Spleen (tissue), 11 donors: ENCODE measurements around the gene AIF1L. TPM values are rescaled to one million over a fixed set of nuclear protein-coding genes. Genes with fewer than 3 reads are reported as not detected.

ENCODE experiments used
- DNase-seq: peaks from one replicate; pipeline ENCODE4 v3.0.0-alpha.2; 2020
- H3K27ac ChIP-seq, 8 donors: fragments of 200-600 bp; sonication (generic) in 7 of 8; 1 replicate in 4 of 8; 2 replicates in 4 of 8; pipeline versions ENCODE4 v1.5.0 to v1.8.0; 2016 to 2021; ENCODE audit warnings: inconsistent platforms in 4 of 8, mild to moderate bottlenecking in 4 of 8, moderate library complexity in 1 of 8
- H3K27me3 ChIP-seq, 7 donors: fragments of 200-600 bp; sonication (generic) in 6 of 7; replicated peaks in 1 of 7; 1 replicate in 4 of 7; 2 replicates in 3 of 7; pipeline versions ENCODE4 v1.5.0 to v1.8.0; 2016 to 2021; ENCODE audit warnings: inconsistent platforms in 3 of 7, mild to moderate bottlenecking in 1 of 7
- H3K36me3 ChIP-seq, 6 donors: fragments of 200-600 bp; sonication (generic) in 5 of 6; 1 replicate in 4 of 6; 2 replicates in 2 of 6; pipeline versions ENCODE4 v1.5.0 to v1.8.0; 2016 to 2021; ENCODE audit warnings: inconsistent platforms in 2 of 6
- H3K4me1 ChIP-seq, 6 donors: fragments of 200-600 bp; sonication (generic) in 5 of 6; 1 replicate in 3 of 6; 2 replicates in 3 of 6; pipeline versions ENCODE4 v1.5.0 to v1.8.0; 2016 to 2021; ENCODE audit warnings: inconsistent platforms in 3 of 6
- H3K4me3 ChIP-seq, 8 donors: fragments of 200-600 bp; sonication (generic) in 7 of 8; 1 replicate in 4 of 8; 2 replicates in 4 of 8; pipeline versions ENCODE4 v1.5.0 to v1.8.0; 2016 to 2021; ENCODE audit warnings: inconsistent platforms in 4 of 8, mild to moderate bottlenecking in 4 of 8, moderate library complexity in 2 of 8
- H3K9me3 ChIP-seq, 8 donors: fragments of 200-600 bp; sonication (generic) in 7 of 8; 1 replicate in 4 of 8; 2 replicates in 4 of 8; pipeline versions ENCODE4 v1.5.0 to v1.8.0; 2016 to 2021; ENCODE audit warnings: inconsistent platforms in 4 of 8
- POLR2A ChIP-seq, 3 donors: fragments of 450-650 bp; IDR thresholded peaks; one replicate each; pipeline ENCODE4 v1.5.1; 2017; ENCODE audit warnings: antibody characterized with exemption in 3 of 3, mild to moderate bottlenecking in 1 of 3
- POLR2AphosphoS5 ChIP-seq, 3 donors: sonication (generic); formaldehyde crosslinking; IDR thresholded peaks; one replicate each; pipeline ENCODE4 v1.5.1; 2017; ENCODE audit warnings: antibody characterized with exemption in 3 of 3
- WGBS, 5 donors: extraction: QIAGEN DNeasy Blood & Tissue Kit in 3 of 5; methylation state at CpG; one replicate each; pipeline versions ENCODE4 v1.1.5 to v1.1.7; 2013 to 2018; 5-methylcytosine and 5-hydroxymethylcytosine counted together
- intact Hi-C: fragments of 100-400 bp; cut with DNase I; formaldehyde crosslinking; loops from one replicate; pipeline ENCODE4 v1.15.0; 2023; ENCODE audit warnings: low total_unique reads
- polyA plus RNA-seq, 3 donors: library from polyadenylated mRNA; stranded (reverse); fragments of 200-250 nt; gene quantifications; one replicate each; pipeline ENCODE4 v1.2.1, GENCODE V29; 2013
- total RNA-seq, 7 donors: library from RNA; depleted of rRNA in 3 of 7; stranded (reverse); fragments of >200 nt in 3 of 7; fragmentation: NEBNext Ultra II Directional in 4 of 7; extraction: Animal tissue kit (Norgen Biotek cat#: 25700) in 4 of 7; gene quantifications; one replicate each; pipeline versions ENCODE4 v1.1.0 to v1.2.1, GENCODE V29; 2016 to 2021
- TF ChIP-seq, protein P1 (sequence below), 11 experiments: fragments of 200-600 bp in 7 of 11; fragments of 450-650 bp in 4 of 11; sonication (generic) in 4 of 11; IDR thresholded peaks in 8 of 11; conservative IDR thresholded peaks in 3 of 11; 1 replicate in 7 of 11; 2 replicates in 4 of 11; pipeline versions ENCODE4 v1.4.0 to v1.8.0; 2016 to 2021; ENCODE audit warnings: antibody characterized with exemption in 11 of 11, inconsistent platforms in 4 of 11, mild to moderate bottlenecking in 1 of 11
- donor health status: healthy with polysubstance abuse.
- donor health status: DM: no; HTN: no; CAD: no; lungs with moderate emphysema.
- donor health status: DM: no; HTN: no; CAD: no.
- donor health status: Bipolar disorder and iron deficiency.
- donor health status: healthy.
- donor health status: DM: no; HTN: no; CAD: no.
- donor health status: DM: yes; HTN: yes; CAD: no.

The AIF1L gene
- total and polyA plus RNA-seq, 10 donors: 47.4 to 596 (median 240) TPM

- TF ChIP-seq, protein P1, sequence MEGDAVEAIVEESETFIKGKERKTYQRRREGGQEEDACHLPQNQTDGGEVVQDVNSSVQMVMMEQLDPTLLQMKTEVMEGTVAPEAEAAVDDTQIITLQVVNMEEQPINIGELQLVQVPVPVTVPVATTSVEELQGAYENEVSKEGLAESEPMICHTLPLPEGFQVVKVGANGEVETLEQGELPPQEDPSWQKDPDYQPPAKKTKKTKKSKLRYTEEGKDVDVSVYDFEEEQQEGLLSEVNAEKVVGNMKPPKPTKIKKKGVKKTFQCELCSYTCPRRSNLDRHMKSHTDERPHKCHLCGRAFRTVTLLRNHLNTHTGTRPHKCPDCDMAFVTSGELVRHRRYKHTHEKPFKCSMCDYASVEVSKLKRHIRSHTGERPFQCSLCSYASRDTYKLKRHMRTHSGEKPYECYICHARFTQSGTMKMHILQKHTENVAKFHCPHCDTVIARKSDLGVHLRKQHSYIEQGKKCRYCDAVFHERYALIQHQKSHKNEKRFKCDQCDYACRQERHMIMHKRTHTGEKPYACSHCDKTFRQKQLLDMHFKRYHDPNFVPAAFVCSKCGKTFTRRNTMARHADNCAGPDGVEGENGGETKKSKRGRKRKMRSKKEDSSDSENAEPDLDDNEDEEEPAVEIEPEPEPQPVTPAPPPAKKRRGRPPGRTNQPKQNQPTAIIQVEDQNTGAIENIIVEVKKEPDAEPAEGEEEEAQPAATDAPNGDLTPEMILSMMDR (IDR thresholded peaks at IDR 0.05 in 8 of 11, conservative IDR thresholded peaks at IDR 0.05 in 3 of 11): no peak
- no peak for TF ChIP-seq POLR2A (IDR thresholded peaks at IDR 0.05)
- TF ChIP-seq POLR2AphosphoS5 (IDR thresholded peaks at IDR 0.05): no peak
- no peak for DNase-seq
- intact Hi-C loops: loop anchor here (10.0 kb wide), 1 partner anchor 274 kb away; no protein-coding TSS in a partner anchor
- no peaks in the 10 kb centered on the region for H3K27me3 ChIP-seq
- H3K36me3 ChIP-seq: peaks cover 0 to 6% (median 0%) of the 10 kb centered on the region in 6 donors
- no peaks in the 10 kb centered on the region for H3K9me3 ChIP-seq
- no peak overlapping the region for H3K4me3 ChIP-seq
- peaks cover 0 to 16% (median 1%) of the 10 kb centered on the region in 6 donors for H3K4me1 ChIP-seq
- WGBS, 5 donors: 69 to 92% (median 78%) methylated on average over 12 to 21 of the region's 21 CpGs
- peak overlapping the region in 1 of 8 donors; percentile 27 for H3K27ac ChIP-seq
Observed at GRCh38 chr9:131060900-131061630, 35.3 kb upstream of the AIF1L start.

DNA sequence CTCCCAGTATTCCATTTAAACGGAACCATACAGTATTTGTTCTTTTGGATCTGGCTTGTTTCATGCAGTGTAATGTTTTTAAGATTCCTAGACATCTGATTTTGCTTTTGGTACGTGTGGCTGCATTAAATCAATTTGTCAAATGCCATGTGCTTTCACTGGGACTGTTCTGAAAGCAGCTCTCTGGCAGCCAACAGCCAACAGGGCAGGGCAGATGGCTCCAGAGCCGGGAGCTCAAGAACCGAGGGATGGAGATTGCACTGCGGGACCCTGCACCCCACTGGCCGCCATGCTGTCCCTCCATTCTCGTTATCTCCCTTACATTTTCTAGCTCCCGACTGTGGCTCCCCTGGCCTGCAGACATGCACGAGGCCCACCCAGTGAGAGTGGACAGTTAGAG lies 33.4 kb upstream of the AIF1L start:
- no peak overlapping the region for H3K4me3 ChIP-seq
- H3K36me3 ChIP-seq: peaks cover 0 to 15% (median 0%) of the 10 kb centered on the region in 6 donors
- peaks cover 0 to 9% (median 0%) of the 10 kb centered on the region in 6 donors for H3K4me1 ChIP-seq
- intact Hi-C loops: loop anchor here (10.0 kb wide), 1 partner anchor 272 kb away; no protein-coding TSS in a partner anchor
- no peaks in the 10 kb centered on the region for H3K9me3 ChIP-seq
- TF ChIP-seq, protein P1 (IDR thresholded peaks at IDR 0.05 in 8 of 11, conservative IDR thresholded peaks at IDR 0.05 in 3 of 11): no peak
- TF ChIP-seq POLR2A (IDR thresholded peaks at IDR 0.05) (no peak), POLR2AphosphoS5 (IDR thresholded peaks at IDR 0.05) (no peak)
- H3K27me3 ChIP-seq: no peaks in the 10 kb centered on the region
- DNase-seq: no peak
- peak overlapping the region in 2 of 8 donors; percentile 8 to 9 for H3K27ac ChIP-seq
- 74 to 87% (median 80%) methylated on average over 9 of the region's 9 CpGs for WGBS, 5 donors

- H3K27ac ChIP-seq: no peak overlapping the region
- no peak overlapping the region for H3K4me3 ChIP-seq
- no peaks in the 10 kb centered on the region for H3K27me3 ChIP-seq
- no peaks in the 10 kb centered on the region for H3K9me3 ChIP-seq
- WGBS, 5 donors: 91 to 96% (median 95%) methylated on average over 7 of the region's 7 CpGs
- DNase-seq: no peak
- H3K4me1 ChIP-seq: no peaks in the 10 kb centered on the region
- TF ChIP-seq POLR2AphosphoS5 (IDR thresholded peaks at IDR 0.05): no peak
- no peak for TF ChIP-seq POLR2A (IDR thresholded peaks at IDR 0.05)
- TF ChIP-seq, protein P1 (IDR thresholded peaks at IDR 0.05 in 8 of 11, conservative IDR thresholded peaks at IDR 0.05 in 3 of 11): no peak
- intact Hi-C loops: loop anchor here (10.0 kb wide), 1 partner anchor 269 kb away; no protein-coding TSS in a partner anchor
- H3K36me3 ChIP-seq: peaks cover 0 to 20% (median 0%) of the 10 kb centered on the region in 6 donors
Observed at GRCh38 chr9:131065599-131065998, 30.7 kb upstream of the AIF1L start.

DNA sequence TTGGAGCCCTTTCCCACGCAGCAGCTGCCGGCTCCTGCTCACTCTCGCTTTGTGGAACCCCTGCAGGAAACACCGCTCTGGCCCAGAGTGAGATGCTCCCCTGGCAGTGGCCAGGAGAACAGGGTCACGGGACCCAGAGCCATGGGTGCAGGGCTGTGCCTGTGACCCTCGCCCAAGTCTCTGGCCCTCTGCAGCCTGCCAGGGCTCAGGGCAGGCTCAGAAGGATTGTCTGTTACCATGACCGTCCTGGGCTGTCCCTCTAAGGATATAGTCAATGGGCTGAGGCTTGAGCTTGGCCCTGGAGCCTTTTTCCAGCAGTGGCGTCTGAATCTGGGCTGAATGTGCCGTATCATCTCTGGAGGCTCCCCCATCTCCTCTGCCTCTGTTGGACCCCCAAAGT lies 28.7 kb upstream of the AIF1L start:
- no peaks in the 10 kb centered on the region for H3K27me3 ChIP-seq
- H3K4me1 ChIP-seq: no peaks in the 10 kb centered on the region
- intact Hi-C loops: loop anchor here (10.0 kb wide), 1 partner anchor 267 kb away; no protein-coding TSS in a partner anchor
- no peak overlapping the region for H3K4me3 ChIP-seq
- 79 to 89% (median 80%) methylated on average over 9 of the region's 9 CpGs for WGBS, 5 donors
- no peak overlapping the region for H3K27ac ChIP-seq
- peaks cover 0 to 14% (median 0%) of the 10 kb centered on the region in 6 donors for H3K36me3 ChIP-seq
- H3K9me3 ChIP-seq: no peaks in the 10 kb centered on the region
- no peak for DNase-seq
- TF ChIP-seq POLR2AphosphoS5 (IDR thresholded peaks at IDR 0.05) (no peak), POLR2A (IDR thresholded peaks at IDR 0.05) (no peak)
- TF ChIP-seq, protein P1 (IDR thresholded peaks at IDR 0.05 in 8 of 11, conservative IDR thresholded peaks at IDR 0.05 in 3 of 11): no peak
